HL-60 (cell line): ENCODE data around the gene ITSN2.

ENCODE experiments used
- DNase-seq, 2 experiments: peaks; one replicate each; pipeline ENCODE4 v3.0.0-alpha.2; 2010 to 2020; ENCODE audit warnings: low read depth in 1 of 2, low spot score in 1 of 2
- H3K27ac ChIP-seq: fragments of 250-450 bp; sonication (Bioruptor Pico); replicated peaks from 2 replicates; pipeline ENCODE4 v1.5.1; 2020; ENCODE audit warnings: mild to moderate bottlenecking, moderate library complexity
- H3K27me3 ChIP-seq: fragments of 250-450 bp; sonication (Bioruptor Pico); 2 replicates; pipeline ENCODE4 v1.5.1; 2021; ENCODE audit warnings: mild to moderate bottlenecking, moderate library complexity; ENCODE audit not compliant: insufficient read depth, poor library complexity, severe bottlenecking
- H3K4me3 ChIP-seq: replicated peaks from 2 replicates; pipeline ENCODE4 v1.5.1; 2011; ENCODE audit warnings: mild to moderate bottlenecking, control low read depth, low read length; ENCODE audit not compliant: insufficient read depth
- GABPA ChIP-seq: IDR thresholded peaks from 2 replicates; pipeline ENCODE4 v1.6.1; 2012; ENCODE audit warnings: low read depth
- POLR2AphosphoS5 ChIP-seq: IDR thresholded peaks from 2 replicates; pipeline ENCODE4 v1.6.1; 2012; ENCODE audit warnings: low read depth
- SPI1 ChIP-seq: IDR thresholded peaks from 2 replicates; pipeline ENCODE4 v1.6.1; 2012; ENCODE audit warnings: low read depth, mild to moderate bottlenecking, borderline replicate concordance
- TF ChIP-seq, protein P1 (sequence below): IDR thresholded peaks from 2 replicates; pipeline ENCODE4 v1.6.1; 2012; ENCODE audit warnings: low read depth; ENCODE audit not compliant: insufficient replicate concordance
- TF ChIP-seq, protein P2 (sequence below): IDR thresholded peaks from one replicate; pipeline ENCODE4 v1.5.1; 2011; ENCODE audit warnings: low read length, control low read depth, inconsistent platforms; ENCODE audit not compliant: insufficient read depth

The ITSN2 gene

DNA sequence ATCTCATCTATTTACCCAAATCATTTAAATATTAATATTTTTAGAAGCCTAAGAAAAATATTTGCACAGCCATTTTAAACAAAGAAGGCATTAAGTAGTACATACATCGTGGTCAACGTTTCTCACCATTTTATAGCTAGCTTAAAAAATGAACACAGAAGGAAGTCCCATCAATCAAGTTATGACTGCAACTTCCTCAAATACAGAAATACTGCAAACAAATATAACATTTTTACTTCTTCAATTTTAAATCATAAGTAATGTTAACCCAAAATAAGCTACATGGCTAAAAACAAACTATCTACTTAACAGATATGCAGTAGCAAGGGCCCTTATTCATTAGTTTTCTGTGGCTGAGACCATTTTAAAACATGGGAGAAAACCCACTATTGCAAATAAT lies 30.6 kb downstream of the ITSN2 start:
- Histone ChIP-seq H3K27ac (peak overlapping the region; percentile 26), H3K4me3 (no peak overlapping the region), H3K27me3 (no peaks in the 10 kb centered on the region)
- TF ChIP-seq POLR2AphosphoS5 (no peak), SPI1 (peak; percentile 56; the same call in 1 of the 2 replicates)
- DNase-seq = no peak

DNA sequence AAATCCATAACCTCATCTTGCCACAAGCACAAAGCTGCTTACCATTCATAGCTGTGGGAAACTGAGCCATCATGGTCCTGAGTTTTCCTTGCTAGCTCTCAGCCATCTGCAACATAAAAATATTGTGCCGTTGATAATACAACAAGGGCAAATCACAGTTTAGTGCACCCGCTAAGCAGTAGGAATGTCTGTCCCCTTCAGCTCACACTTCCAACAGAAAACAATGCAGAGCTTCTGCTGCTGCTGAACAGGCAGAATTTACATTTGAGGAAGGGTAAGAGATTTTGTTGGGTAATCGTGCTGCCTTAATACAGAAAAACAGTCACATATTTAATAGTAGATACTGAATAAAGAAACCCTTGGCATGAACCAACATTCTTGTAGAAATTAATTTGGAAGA lies 32.3 kb downstream of the ITSN2 start:
- Histone ChIP-seq H3K4me3 (no peak overlapping the region), H3K27me3 (no peaks in the 10 kb centered on the region), H3K27ac (no peak overlapping the region)
- no peak for DNase-seq
- no peak for TF ChIP-seq SPI1
- TF ChIP-seq, protein P1, sequence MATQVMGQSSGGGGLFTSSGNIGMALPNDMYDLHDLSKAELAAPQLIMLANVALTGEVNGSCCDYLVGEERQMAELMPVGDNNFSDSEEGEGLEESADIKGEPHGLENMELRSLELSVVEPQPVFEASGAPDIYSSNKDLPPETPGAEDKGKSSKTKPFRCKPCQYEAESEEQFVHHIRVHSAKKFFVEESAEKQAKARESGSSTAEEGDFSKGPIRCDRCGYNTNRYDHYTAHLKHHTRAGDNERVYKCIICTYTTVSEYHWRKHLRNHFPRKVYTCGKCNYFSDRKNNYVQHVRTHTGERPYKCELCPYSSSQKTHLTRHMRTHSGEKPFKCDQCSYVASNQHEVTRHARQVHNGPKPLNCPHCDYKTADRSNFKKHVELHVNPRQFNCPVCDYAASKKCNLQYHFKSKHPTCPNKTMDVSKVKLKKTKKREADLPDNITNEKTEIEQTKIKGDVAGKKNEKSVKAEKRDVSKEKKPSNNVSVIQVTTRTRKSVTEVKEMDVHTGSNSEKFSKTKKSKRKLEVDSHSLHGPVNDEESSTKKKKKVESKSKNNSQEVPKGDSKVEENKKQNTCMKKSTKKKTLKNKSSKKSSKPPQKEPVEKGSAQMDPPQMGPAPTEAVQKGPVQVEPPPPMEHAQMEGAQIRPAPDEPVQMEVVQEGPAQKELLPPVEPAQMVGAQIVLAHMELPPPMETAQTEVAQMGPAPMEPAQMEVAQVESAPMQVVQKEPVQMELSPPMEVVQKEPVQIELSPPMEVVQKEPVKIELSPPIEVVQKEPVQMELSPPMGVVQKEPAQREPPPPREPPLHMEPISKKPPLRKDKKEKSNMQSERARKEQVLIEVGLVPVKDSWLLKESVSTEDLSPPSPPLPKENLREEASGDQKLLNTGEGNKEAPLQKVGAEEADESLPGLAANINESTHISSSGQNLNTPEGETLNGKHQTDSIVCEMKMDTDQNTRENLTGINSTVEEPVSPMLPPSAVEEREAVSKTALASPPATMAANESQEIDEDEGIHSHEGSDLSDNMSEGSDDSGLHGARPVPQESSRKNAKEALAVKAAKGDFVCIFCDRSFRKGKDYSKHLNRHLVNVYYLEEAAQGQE = no peak
- TF ChIP-seq, protein P2, sequence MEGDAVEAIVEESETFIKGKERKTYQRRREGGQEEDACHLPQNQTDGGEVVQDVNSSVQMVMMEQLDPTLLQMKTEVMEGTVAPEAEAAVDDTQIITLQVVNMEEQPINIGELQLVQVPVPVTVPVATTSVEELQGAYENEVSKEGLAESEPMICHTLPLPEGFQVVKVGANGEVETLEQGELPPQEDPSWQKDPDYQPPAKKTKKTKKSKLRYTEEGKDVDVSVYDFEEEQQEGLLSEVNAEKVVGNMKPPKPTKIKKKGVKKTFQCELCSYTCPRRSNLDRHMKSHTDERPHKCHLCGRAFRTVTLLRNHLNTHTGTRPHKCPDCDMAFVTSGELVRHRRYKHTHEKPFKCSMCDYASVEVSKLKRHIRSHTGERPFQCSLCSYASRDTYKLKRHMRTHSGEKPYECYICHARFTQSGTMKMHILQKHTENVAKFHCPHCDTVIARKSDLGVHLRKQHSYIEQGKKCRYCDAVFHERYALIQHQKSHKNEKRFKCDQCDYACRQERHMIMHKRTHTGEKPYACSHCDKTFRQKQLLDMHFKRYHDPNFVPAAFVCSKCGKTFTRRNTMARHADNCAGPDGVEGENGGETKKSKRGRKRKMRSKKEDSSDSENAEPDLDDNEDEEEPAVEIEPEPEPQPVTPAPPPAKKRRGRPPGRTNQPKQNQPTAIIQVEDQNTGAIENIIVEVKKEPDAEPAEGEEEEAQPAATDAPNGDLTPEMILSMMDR = no peak
- no peak for TF ChIP-seq POLR2AphosphoS5
- no peak for TF ChIP-seq GABPA

DNA sequence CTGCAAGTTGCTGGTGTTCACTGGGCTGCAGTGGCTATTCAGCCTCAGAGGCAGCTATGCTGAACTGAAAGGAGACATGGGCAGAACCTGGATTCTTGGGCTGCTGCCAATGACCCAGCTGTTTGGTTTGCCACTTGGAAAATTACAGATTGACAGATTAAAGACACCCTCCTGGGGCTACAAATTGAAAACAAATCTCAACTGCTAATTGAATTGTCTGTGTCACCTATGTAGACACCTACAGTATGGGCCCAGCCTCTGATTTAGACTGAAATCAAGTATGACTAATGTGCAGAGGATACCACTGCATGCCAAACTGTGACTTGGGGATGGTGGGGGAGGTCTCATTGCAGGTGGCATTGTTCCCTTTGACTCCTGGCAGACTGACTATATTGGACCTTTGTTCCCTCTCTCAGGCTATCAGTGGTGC lies 42.8 kb downstream of the ITSN2 start:
- no peak for TF ChIP-seq GABPA
- TF ChIP-seq POLR2AphosphoS5 = no peak
- no peak for TF ChIP-seq SPI1
- TF ChIP-seq, protein P2 = no peak
- TF ChIP-seq, protein P1 = no peak
- H3K4me3 ChIP-seq = no peak overlapping the region
- no peak overlapping the region for H3K27ac ChIP-seq
- DNase-seq = no peak
- H3K27me3 ChIP-seq = no peaks in the 10 kb centered on the region

DNA sequence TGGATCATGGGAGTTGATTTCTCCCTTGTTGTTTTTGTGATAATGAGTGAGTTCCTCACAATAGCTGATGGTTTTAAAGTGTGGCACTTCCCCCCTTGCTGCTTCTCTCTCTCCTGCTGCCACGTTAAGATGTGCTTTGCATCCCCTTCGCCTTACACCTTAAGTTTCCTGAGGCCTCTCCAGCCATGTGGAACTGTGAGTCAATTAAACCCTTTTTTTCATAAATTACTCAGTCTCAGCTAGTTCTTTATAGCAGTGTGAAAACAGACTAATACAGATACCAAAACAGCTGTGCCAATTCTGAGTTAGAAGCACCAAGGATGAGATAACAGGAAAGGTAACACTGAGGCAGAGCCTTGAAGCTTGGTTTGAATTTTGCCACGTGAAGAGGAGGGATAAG lies 44.7 kb downstream of the ITSN2 start:
- TF ChIP-seq SPI1 = peak; percentile 1; the same call in 1 of the 2 replicates
- no peak for TF ChIP-seq GABPA
- Histone ChIP-seq H3K27ac (no peak overlapping the region), H3K27me3 (no peaks in the 10 kb centered on the region), H3K4me3 (no peak overlapping the region)
- no peak for DNase-seq
